ENCODE measurements around the gene MBNL2. TPM values are rescaled to one million over a fixed set of nuclear protein-coding genes. Genes with fewer than 3 reads are reported as not detected.

Gene MBNL2
- total and polyA plus RNA-seq, 11 donors: 18.5 to 100 (median 81.4) TPM

GRCh38 chr13:97307118-97307881 lies 85.2 kb downstream of the MBNL2 start:
- H3K9me3 ChIP-seq: no peaks in the 10 kb centered on the region
- DNase-seq (no peak), ATAC-seq (no peak)
- intact Hi-C loops (cut with DNase I): loop anchor here in 1 of 10 donors (5.0 kb wide), 2 partner anchors 35 to 65 kb away; no protein-coding TSS in a partner anchor
- H3K36me3 ChIP-seq: no peaks in the 10 kb centered on the region
- peak overlapping the region in 7 of 12 donors; percentile 11 to 58 (median 28) for H3K27ac ChIP-seq
- no peak overlapping the region for H3K4me3 ChIP-seq
- peaks cover 7 to 78% (median 47%) of the 10 kb centered on the region in 12 donors for H3K4me1 ChIP-seq
- no peak for TF ChIP-seq POLR2A (IDR thresholded peaks at IDR 0.05)
- TF ChIP-seq CTCF (IDR thresholded peaks at IDR 0.05): no peak
- H3K27me3 ChIP-seq: no peaks in the 10 kb centered on the region
- 58 to 65% (median 63%) methylated on average over 7 of the region's 7 CpGs for WGBS, 4 donors

- TF ChIP-seq CTCF (IDR thresholded peaks at IDR 0.05): no peak
- no peak for TF ChIP-seq POLR2A (IDR thresholded peaks at IDR 0.05)
- Histone ChIP-seq H3K4me1 (peaks cover 6 to 76% (median 40%) of the 10 kb centered on the region in 12 donors), H3K4me3 (no peak overlapping the region), H3K36me3 (no peaks in the 10 kb centered on the region), H3K9me3 (no peaks in the 10 kb centered on the region), H3K27ac (peak overlapping the region in 8 of 12 donors; percentile 28 to 58 (median 38)), H3K27me3 (no peaks in the 10 kb centered on the region)
- ATAC-seq (peak; percentile 48 to 65 (median 58)), DNase-seq (peak in 3 of 5 donors; percentile 49 to 52 (median 51))
- intact Hi-C loops (cut with DNase I): loop anchor here in 1 of 10 donors (5.0 kb wide), 2 partner anchors 34 to 66 kb away; no protein-coding TSS in a partner anchor
- 13 to 23% (median 15%) methylated on average over 3 of the region's 3 CpGs for WGBS, 4 donors
These were observed 85.9 kb downstream of the MBNL2 start for GRCh38 chr13:97307882-97308624.

- peak in 1 of 4 donors; percentile 21 for ATAC-seq
- Histone ChIP-seq H3K36me3 (no peaks in the 10 kb centered on the region), H3K9me3 (no peaks in the 10 kb centered on the region), H3K27ac (peak overlapping the region in 7 of 12 donors; percentile 28 to 58 (median 39)), H3K4me3 (no peak overlapping the region), H3K4me1 (peaks cover 6 to 77% (median 39%) of the 10 kb centered on the region in 12 donors), H3K27me3 (no peaks in the 10 kb centered on the region)
- intact Hi-C loops (cut with DNase I): loop anchor here in 1 of 10 donors (5.0 kb wide), 2 partner anchors 33 to 67 kb away; no protein-coding TSS in a partner anchor
- WGBS, 4 donors: 73 to 79% (median 75%) methylated on average over 5 of the region's 5 CpGs
- TF ChIP-seq CTCF (IDR thresholded peaks at IDR 0.05): no peak
- no peak for DNase-seq
These were observed 86.7 kb downstream of the MBNL2 start for GRCh38 chr13:97308735-97309429.
